Skin epidermis (tissue), 12 donors: Measurements from ENCODE around the gene ALOX12B.
"Not testable (repeated sequence)": the region's sequence is repeated elsewhere in the genome, so short reads cannot be mapped to it uniquely, and the experiment has no call there.

Source experiments
- H3K27ac ChIP-seq, 21 experiments: fragments of 200-600 bp; sonication (generic) in 11 of 21; one replicate each; pipeline ENCODE4 v1.5.0; 2020; ENCODE audit warnings: mild to moderate bottlenecking in 3 of 21, inconsistent platforms in 2 of 21, moderate library complexity in 2 of 21
- H3K4me3 ChIP-seq, 7 experiments: fragments of 200-600 bp; sonication (generic) in 2 of 7; one replicate each; pipeline ENCODE4 v1.5.0; 2020; ENCODE audit warnings: inconsistent platforms in 2 of 7, mild to moderate bottlenecking in 2 of 7, moderate library complexity in 1 of 7

Gene ALOX12B

DNA sequence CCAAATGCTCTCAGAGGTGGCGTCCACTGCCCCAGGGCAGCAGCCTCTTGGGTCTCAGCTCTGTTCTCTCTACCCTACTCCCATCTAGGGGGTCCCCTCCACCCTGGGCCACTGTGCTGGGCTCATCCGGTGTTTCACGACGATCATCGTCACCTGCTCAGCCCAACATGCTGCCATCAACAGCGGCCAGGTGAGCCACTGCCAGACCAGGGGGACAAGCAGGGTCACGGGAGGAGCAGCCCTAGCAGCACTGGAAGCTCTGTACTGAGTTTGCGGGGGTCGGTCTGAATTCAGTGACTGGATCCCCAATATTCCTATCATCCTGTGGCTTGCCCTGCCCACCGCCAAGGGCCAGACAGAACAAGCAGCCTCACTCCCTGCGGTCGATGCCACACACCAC lies 16.0 kb downstream of the ALOX12B start:
- no peak overlapping the region for H3K27ac ChIP-seq
- no peak overlapping the region for H3K4me3 ChIP-seq

DNA sequence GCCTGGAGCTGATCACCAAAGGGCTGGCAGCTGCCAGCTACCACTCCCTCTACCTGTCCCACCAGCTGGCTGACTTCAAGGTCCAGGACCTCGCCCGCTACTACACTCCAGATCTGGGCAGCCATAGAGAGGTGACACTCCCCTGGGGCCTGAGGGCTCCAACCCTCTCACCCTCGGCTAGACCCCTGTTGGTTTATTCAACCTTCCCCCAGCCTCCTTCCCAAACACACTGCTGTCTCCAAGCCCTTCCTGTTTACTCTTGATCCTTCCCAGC lies 18.0 kb downstream of the ALOX12B start:
- Histone ChIP-seq H3K4me3 (no peak overlapping the region), H3K27ac (peak overlapping the region in 1 of 21 experiments; percentile 17)

DNA sequence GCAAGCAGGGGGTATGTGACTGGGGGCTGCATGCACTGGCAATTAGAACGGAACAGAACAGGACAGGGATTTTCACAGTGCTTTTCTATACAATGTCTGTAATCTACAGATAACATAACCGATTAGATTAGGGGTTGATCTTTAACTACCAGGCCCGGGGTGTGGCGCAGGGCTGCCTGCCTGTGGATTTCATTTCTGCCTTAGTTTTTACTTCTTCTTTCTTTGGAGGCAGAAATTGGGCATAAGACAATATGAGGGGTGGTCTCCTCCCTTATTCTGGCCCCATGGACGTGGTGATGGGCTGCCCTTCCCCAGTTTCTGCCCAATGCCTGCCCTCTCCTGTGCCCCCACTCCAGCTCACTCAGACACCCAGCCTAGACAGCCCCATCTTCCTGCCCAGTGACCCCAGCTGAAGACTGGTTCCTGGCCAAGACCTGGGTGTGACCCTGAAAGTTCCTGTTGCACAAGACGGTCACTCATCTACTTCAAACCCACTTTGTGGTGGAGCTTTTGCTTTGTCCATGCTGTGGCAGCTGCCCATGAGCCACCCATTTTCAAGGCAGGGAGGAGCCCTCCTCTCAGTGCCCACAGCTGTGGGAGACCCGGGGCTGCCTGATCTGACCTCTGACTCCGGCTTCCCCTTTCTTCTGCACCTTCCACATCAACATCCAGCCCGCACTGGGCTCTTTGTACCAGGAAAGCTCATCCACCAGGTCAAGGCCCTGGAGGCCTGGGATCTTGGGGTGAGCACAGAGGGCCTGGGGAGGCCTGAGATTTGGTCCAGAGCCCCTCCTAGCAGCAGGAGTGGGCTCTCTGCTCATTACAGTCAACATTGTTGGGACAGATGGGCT lies 18.6 kb downstream of the ALOX12B start:
- H3K4me3 ChIP-seq, result no peak overlapping the region
- H3K27ac ChIP-seq, result peak overlapping the region in 1 of 21 experiments; percentile 17

DNA sequence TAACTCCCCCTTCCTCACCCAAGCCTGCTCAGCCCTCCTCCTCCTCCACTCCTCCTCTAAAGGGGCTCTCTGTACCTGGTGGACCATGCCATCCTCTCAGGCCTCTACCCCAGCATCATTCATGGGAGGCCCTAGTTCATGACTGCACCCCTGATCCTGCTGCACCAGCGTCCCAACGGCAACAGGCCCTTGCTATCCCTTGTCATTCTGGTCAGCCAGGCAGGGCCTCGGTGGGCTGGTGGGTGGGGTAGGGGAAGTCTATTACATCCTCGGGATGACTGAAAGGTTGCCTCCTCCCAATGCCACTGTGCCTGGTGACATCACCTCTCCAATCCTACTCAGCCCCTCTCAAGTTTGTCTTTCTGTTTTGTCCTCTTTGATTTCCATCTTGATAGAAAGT lies 19.7 kb downstream of the ALOX12B start:
- no peak overlapping the region for H3K27ac ChIP-seq
- no peak overlapping the region for H3K4me3 ChIP-seq

DNA sequence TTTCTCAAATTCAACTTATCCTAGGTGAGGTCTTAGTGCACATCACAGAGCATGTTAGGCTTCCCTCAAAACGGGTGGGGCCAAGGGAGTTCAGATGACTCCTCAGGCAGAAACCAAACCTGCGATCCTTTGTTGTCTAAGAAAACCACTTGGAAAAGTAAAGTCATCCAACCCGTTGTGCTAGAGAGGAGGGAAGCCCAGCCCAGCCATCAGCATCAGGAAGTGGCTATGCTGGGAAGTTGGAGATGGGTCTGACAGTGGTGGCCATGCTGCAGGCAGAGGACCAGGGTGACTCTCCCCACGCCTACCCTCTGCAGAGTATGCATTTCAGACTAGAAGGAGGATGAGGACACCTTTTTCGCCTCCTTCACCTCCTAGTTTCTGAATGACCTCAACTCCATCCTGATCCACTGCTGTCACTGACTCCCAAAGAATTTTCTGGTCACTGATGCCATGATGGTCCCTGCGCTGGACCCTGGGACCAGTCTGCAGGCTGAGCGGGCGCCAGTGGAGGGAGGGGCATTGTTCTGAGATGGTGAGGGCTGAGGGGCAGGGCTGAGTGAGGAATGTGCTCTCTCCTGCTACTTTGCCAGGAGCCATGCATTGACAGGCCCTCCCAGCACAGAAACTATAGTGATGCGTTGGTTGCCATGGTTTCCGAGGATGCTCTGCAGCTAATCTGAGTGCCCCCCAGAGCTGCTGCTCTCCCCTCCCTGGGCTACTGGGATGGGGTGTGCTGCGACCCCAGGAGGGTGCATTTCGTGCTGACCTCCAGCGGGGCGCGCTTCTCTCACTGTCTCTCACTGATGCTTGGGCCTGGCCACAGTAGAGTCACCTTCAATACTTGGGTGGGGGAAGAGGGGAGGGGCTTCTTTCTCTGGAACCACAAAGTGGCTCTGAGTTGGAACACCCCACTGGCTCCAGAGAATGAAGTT lies 20.4 kb downstream of the ALOX12B start:
- Histone ChIP-seq H3K27ac (no peak overlapping the region), H3K4me3 (no peak overlapping the region)

DNA sequence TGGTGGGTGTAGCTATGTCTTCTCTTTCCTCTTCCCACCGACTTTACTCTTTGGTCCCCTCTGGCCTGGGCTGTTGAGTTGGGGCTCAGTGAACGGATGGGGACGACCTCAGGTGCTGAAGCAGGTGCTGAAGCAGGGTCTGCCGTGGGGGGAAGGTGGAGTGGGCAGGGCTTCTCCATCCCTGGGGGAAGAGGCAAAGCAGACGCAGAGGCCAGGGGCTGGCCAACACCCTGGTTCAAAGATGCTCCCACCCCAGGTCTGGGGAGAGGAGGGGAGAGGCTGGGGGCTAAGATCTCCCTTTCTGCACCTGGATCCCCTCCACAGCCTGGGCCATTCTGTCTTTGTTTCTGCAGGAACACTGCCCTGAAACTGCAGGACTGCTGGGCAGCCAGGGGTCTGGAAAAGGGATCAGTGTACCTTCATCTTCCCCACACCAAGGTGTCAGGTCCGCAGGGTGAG lies 22.9 kb downstream of the ALOX12B start:
- H3K27ac ChIP-seq, result no peak overlapping the region
- no peak overlapping the region for H3K4me3 ChIP-seq

DNA sequence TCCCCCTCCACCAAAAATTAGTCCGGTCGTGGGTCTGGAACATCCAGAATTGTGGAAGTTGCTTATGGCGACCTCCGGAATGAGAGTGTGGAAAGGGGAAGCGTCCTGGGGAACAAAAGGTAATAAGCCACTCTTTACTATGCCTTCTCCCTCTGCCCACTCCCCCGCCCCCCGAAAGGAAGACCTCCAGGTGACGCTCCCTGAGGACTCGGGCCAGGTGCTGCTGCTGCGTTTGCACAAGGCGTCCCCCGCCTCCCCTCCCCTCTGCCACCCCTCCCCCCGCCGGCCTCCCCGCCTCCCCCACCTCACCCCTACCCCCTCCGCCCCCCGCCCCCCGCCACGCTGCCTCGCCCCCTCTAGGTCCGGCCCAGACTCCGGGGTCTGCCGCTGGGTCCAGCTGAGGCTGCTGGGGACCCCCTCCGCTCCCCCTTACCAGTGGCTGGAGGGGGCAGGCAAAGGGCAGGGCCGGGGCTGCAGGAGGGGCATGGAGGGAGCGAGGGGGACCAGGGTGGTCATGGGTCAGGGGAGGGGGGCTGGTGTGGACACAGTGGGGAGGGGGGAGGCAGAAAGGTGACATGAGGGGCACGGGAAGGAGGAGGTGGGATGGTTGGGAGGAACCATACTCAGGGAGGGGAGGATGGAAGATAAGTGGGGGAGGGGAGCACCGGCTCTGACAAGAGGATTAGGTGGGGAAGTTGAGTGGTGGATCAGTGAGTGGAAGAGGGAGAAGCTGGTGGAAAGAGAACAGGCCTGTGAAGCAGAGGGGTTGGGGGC lies 23.6 kb downstream of the ALOX12B start:
- Histone ChIP-seq H3K4me3 (no peak overlapping the region), H3K27ac (no peak overlapping the region)

DNA sequence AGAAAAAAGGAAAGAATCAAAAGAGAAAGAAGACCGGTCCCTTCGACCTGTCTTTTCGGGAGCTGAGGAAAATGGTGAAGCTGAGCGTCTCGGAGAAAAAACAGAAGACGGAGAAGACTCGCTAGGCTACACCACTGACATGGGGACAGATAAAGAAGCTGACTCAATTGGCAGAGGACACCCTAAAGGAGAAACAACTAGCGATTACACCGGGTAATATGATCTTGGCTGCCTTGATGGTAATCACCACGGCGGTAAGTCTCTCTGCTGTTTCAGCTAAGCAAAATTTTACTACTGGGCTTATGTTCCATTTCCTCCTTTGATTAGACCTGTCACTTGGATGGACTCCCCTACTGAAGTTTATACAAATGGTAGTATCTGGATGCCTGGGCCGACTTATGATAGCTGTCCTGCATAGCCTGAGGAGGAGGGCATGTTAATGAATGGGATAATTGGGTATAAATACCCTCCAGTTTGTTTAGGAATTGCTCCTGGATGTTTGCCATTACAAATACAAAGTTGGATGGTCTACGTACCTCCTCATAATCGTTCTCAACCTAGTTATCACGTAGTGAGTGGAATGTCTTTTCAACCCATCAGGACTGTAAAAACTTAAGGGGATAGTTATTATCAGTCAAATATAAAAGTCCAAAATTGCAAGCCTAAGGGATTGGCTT lies 24.6 kb downstream of the ALOX12B start:
- Histone ChIP-seq H3K4me3 (no peak overlapping the region), H3K27ac (no peak overlapping the region)

DNA sequence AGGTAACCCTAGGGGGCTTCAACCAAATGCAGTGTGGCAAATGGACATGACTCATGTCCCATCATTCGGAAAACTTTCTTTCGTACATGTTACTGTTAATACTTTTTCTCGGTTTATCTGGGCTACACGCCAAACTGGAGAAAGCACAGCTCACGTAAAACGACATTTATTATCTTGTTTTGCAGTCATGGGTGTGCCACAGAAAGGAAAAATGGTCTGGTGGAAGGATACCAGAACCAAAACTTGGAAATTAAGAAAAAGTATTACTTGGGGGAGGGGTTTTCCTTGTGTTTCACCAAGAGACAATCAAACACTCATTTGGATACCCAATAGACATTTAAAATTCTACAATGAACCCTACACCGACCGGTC lies 25.1 kb downstream of the ALOX12B start:
- Histone ChIP-seq H3K27ac (no peak overlapping the region), H3K4me3 (no peak overlapping the region)

DNA sequence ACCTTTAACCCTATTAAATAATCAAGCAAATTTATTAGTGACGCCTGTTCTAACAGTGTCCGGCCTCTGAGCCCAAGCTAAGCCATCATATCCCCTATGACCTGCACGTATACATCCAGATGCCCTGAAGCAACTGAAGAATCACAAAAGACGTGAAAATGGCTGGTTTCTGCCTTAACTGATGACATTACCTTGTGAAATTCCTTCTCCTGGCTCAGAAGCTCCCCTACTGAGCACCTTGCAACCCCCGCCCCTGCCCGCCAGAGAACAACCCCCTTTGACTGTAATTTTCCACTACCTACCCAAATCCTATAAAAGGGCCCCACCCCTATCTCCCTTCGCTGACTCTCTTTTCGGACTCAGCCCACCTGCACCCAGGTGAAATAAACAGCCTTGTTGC lies 25.7 kb downstream of the ALOX12B start:
- H3K4me3 ChIP-seq, H3K27ac ChIP-seq: not testable (repeated sequence)

DNA sequence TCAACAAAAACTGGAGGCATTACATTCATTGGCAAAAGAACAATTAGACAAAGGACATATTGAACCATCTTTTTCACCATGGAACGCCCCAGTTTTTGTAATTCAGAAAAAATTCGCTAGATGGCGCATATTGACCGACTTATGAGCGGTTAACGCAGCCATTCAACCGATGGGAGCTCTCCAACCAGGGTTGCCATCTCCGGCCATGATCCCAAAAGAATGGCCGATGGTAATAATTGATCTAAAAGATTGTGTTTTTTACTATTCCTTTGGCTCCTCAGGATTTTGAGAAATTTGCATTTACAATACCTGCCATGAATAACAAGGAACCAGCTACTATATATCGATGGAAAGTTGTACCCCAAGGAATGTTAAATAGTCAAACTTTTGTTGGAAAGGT lies 27.2 kb downstream of the ALOX12B start:
- no peak overlapping the region for H3K4me3 ChIP-seq
- H3K27ac ChIP-seq, result no peak overlapping the region

DNA sequence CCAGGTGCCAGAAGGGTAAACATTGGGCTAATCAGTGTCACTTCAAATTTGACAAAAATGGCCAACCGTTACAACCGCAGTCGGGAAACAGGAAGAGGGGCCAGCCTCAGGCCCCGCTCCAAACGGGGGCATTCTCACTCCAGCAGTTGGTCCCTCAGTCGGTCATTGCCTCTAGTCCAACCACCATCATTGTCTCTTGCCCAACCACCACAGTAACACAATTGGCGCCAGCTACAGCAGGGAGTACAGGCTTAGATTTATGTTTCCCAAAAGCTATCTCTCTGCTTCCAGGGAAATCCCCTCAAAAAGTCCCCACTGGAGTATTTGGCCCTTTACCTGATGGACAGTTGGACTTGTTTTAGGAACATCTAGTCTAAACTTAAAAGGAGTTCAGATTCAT lies 28.4 kb downstream of the ALOX12B start:
- no peak overlapping the region for H3K27ac ChIP-seq
- no peak overlapping the region for H3K4me3 ChIP-seq

DNA sequence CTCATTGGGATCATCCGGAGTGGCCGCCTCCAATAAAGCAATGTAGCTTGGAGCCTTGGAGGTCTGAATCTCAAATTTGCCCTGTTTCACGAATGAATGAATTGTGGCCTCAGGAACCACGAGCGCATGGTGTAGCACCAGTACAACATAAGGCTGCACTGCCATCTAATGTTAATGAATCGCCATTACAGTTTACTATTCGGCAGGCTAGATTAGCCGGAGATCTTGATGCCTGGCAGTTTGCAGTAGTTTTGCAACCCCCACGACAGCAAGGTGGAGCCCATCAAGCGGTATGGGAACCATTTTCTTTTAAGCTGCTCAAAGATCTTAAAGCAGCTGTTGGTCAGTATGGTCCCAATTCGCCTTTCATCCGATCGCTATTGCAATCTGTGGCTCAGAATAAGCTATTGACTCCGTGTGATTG lies 29.8 kb downstream of the ALOX12B start:
- Histone ChIP-seq H3K27ac (no peak overlapping the region), H3K4me3 (no peak overlapping the region)

DNA sequence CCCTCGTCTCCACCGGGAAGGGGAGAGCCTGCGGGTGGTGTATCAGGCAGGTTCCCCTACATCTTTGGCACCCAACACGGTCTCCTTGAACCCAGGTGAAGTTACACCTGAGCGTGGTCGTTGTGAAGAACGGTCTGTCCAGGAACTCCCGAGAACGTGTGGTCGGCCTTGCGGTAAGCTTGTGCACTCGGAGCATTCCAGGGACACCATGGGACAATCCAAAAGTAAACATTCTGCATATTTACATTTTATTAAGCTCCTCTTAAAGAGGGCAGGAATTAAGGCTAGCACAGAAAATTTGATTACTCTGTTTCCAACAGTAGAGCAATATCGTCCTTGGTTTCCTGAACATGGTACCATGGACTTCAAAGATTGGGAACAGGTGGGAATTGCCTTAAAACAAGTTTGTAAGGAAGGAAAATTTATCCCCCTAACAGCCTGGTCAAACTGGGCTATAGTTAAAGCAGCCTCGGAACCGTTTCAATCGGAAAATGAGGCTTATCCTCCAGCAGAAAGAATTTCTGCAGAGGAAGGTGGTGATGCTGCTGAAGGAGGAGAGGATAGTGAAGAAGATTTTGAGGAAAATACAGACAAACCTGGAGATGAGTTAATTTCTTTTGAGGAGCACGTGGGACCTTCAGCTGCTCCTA lies 30.4 kb downstream of the ALOX12B start:
- peak overlapping the region in 1 of 21 experiments; percentile 7 for H3K27ac ChIP-seq
- no peak overlapping the region for H3K4me3 ChIP-seq

DNA sequence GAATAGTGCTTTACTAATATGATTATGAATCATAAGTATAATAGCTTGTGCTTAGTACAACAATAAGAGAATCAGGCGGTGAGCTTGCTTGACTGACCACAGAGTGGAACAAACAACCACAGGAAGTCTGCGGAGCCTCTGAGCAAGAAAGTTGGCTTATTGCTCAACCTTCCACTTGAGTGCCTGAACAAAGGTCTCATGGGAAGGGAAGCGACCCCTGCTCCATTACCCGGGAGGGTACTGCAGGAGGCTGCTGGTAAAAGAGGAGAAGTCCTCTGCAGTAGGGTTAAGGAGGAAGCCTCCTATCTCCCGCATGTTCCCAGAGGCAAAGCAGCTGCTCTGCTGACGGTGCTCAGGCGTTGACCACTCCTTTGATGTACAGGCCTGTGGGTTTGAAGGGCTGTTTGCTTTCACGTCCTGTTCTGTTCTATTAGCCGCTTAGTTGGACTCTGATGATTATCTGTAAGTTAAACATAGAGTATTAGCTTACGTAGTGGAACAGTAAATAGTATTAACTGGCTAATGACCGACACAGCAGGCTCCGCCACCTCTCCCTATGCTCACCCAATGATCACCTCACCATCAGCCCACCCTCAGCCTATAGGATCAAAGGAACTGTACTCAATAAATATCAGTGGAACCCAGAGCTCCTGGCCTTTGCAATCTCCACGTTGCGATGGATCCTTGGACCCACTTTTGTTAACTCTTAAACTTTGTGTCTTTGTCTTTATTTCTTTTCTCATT lies 31.1 kb downstream of the ALOX12B start:
- no peak overlapping the region for H3K4me3 ChIP-seq
- peak overlapping the region in 7 of 21 experiments; percentile 7 to 82 (median 27) for H3K27ac ChIP-seq

DNA sequence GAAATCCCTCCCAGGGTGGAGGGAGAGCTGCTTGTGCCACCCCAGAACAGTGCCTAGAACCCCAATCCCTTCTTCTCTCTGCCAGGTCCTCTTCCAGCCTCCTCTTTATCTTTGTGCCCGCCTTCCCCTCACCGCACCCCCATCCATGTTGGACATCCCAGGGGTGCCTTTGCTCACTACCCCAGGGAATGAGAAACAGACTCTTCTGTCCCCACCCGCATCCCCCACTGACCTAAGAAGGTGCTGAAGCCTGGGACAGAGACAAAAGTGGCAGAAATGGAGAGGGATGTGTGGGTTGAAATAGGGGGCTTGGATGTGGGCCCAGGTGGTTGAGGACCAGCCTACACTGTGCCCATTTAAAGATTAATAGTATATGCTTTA lies 31.7 kb downstream of the ALOX12B start:
- H3K4me3 ChIP-seq, result no peak overlapping the region
- H3K27ac ChIP-seq, result peak overlapping the region in 5 of 21 experiments; percentile 7 to 82 (median 51)

DNA sequence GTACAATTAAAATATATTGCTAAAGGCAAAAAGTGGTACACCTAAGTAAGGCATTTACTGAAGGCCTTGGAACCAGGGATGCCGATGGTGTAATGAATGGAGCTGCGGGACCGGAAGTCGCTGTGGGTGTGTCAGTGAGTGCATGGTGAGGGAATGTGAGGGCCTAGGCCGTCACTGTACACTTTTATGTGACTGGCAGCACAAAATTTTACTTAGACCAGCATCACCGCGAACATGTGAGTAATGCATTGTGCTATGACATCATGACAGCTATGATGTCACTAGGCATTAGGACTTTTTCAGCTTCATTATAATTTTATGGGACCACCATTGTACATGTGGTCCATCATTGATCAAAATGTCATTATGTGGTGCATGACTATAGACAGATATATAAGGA lies 33.9 kb downstream of the ALOX12B start:
- Histone ChIP-seq H3K4me3 (no peak overlapping the region), H3K27ac (peak overlapping the region in 1 of 21 experiments; percentile 31)
